ENCODE measurements around the gene CASP8.
"Not testable (repeated sequence)": the region's sequence is repeated elsewhere in the genome, so short reads cannot be mapped to it uniquely, and the experiment has no call there.

Gene CASP8

GRCh38 chr2:201237486-201238123 is 22.7 kb upstream of the CASP8 start:
- H3K27ac ChIP-seq = peak overlapping the region; percentile 92
- peaks cover 73 to 90% of the 10 kb centered on the region in 2 experiments for H3K4me1 ChIP-seq (ENCODE audit: control insufficient read depth in 1 of 2, insufficient read depth in 1 of 2, low read depth in 1 of 2, low read length in 1 of 2)
- no peak for TF ChIP-seq CTCF (IDR thresholded peaks at IDR 0.05)
- H3K36me3 ChIP-seq = no peaks in the 10 kb centered on the region
- H3K4me3 ChIP-seq (ENCODE audit: low read depth in 1 of 2, low read length in 1 of 2) = no peak overlapping the region
- H3K27me3 ChIP-seq = no peaks in the 10 kb centered on the region
- H3K9me3 ChIP-seq = no peaks in the 10 kb centered on the region

GRCh38 chr2:201239167-201239935 is 21.0 kb upstream of the CASP8 start:
- H3K36me3 ChIP-seq, H3K27me3 ChIP-seq, H3K9me3 ChIP-seq: not testable (repeated sequence)
- Histone ChIP-seq H3K4me3 (ENCODE audit: low read depth in 1 of 2, low read length in 1 of 2) (peak overlapping the region; percentile 49), H3K4me1 (ENCODE audit: control insufficient read depth in 1 of 2, insufficient read depth in 1 of 2, low read depth in 1 of 2, low read length in 1 of 2) (peaks cover 62 to 78% of the 10 kb centered on the region in 2 experiments), H3K27ac (peak overlapping the region; percentile 92)

- peak overlapping the region; percentile 69 for H3K27ac ChIP-seq
- no peak for TF ChIP-seq CTCF (IDR thresholded peaks at IDR 0.05)
Measured at GRCh38 chr2:201242571-201243277, 17.6 kb upstream of the CASP8 start.

GRCh38 chr2:201244829-201245228 is 15.5 kb upstream of the CASP8 start:
- Histone ChIP-seq H3K4me1 (ENCODE audit: control insufficient read depth in 1 of 2, insufficient read depth in 1 of 2, low read depth in 1 of 2, low read length in 1 of 2) (peaks cover 28 to 39% of the 10 kb centered on the region in 2 experiments), H3K27ac (no peak overlapping the region), H3K36me3 (no peaks in the 10 kb centered on the region), H3K27me3 (no peaks in the 10 kb centered on the region), H3K4me3 (ENCODE audit: low read depth in 1 of 2, low read length in 1 of 2) (no peak overlapping the region), H3K9me3 (no peaks in the 10 kb centered on the region)
- TF ChIP-seq CTCF (IDR thresholded peaks at IDR 0.05) = no peak

More at GRCh38 chr2:201242571-201243277, 17.6 kb upstream of the CASP8 start:
- peak overlapping the region in 1 of 2 experiments; percentile 2 for H3K4me3 ChIP-seq (ENCODE audit: low read depth in 1 of 2, low read length in 1 of 2)
- H3K27me3 ChIP-seq = no peaks in the 10 kb centered on the region
- peaks cover 43 to 57% of the 10 kb centered on the region in 2 experiments for H3K4me1 ChIP-seq (ENCODE audit: control insufficient read depth in 1 of 2, insufficient read depth in 1 of 2, low read depth in 1 of 2, low read length in 1 of 2)
- no peaks in the 10 kb centered on the region for H3K36me3 ChIP-seq
- H3K9me3 ChIP-seq = no peaks in the 10 kb centered on the region

- Histone ChIP-seq H3K9me3 (no peaks in the 10 kb centered on the region), H3K4me3 (ENCODE audit: low read depth in 1 of 2, low read length in 1 of 2) (no peak overlapping the region), H3K27me3 (no peaks in the 10 kb centered on the region), H3K4me1 (ENCODE audit: control insufficient read depth in 1 of 2, insufficient read depth in 1 of 2, low read depth in 1 of 2, low read length in 1 of 2) (peaks cover 14 to 24% of the 10 kb centered on the region in 2 experiments), H3K36me3 (no peaks in the 10 kb centered on the region), H3K27ac (peak overlapping the region; percentile 45)
- TF ChIP-seq CTCF (IDR thresholded peaks at IDR 0.05) = no peak
Measured at GRCh38 chr2:201246280-201246679, 14.1 kb upstream of the CASP8 start.

Data from neutrophil (primary cell).